Activated CD4-positive, alpha-beta memory T cell treated with anti-CD3 and anti-CD28 coated beads for 36 hours (primary cell): Measurements from ENCODE around the gene DDX5. TPM values are rescaled to one million over a fixed set of nuclear protein-coding genes. Genes with fewer than 3 reads are reported as not detected.

ENCODE experiments used
- CTCF ChIA-PET: fragments of 350-600 bp; sonication (Branson Sonifier 250); formaldehyde crosslinking; loops from one replicate; lab custom pipeline; 2021; ENCODE audit warnings: antibody characterized with exemption, inconsistent platforms; lab: Charles Lee
- POLR2A ChIA-PET: fragments of 350-600 bp; sonication (Branson Sonifier 250); formaldehyde crosslinking; loops from one replicate; lab custom pipeline; 2021; ENCODE audit warnings: antibody characterized with exemption; lab: Charles Lee
- DNase-seq: peaks from one replicate; pipeline ENCODE4 v3.0.0-alpha.2; 2020
- H3K27ac Mint-ChIP-seq: one replicate; pipeline ENCODE4 v1.8.0; 2021; ENCODE audit warnings: mixed read lengths
- H3K27me3 Mint-ChIP-seq: one replicate; pipeline ENCODE4 v1.8.0; 2021; ENCODE audit warnings: mixed read lengths
- H3K36me3 Mint-ChIP-seq: one replicate; pipeline ENCODE4 v1.8.0; 2021; ENCODE audit warnings: mixed read lengths
- H3K4me1 Mint-ChIP-seq: one replicate; pipeline ENCODE4 v1.8.0; 2021; ENCODE audit warnings: low read depth, mixed read lengths
- H3K4me3 Mint-ChIP-seq: one replicate; pipeline ENCODE4 v1.8.0; 2021; ENCODE audit warnings: mild to moderate bottlenecking, mixed read lengths
- H3K9me3 Mint-ChIP-seq: one replicate; pipeline ENCODE4 v1.8.0; 2021; ENCODE audit warnings: mixed read lengths
- intact Hi-C: fragments of 100-400 bp; cut with micrococcal nuclease; formaldehyde crosslinking; loops from one replicate; pipeline ENCODE4 v1.15.1; 2023
- total RNA-seq, 2 experiments: library from RNA; stranded (reverse); gene quantifications; one replicate each; pipeline ENCODE4 v1.2.3, GENCODE V29; 2021

The DDX5 gene
- 100 to 1,000 TPM; 583 to 626 TPM for total RNA-seq

DNA sequence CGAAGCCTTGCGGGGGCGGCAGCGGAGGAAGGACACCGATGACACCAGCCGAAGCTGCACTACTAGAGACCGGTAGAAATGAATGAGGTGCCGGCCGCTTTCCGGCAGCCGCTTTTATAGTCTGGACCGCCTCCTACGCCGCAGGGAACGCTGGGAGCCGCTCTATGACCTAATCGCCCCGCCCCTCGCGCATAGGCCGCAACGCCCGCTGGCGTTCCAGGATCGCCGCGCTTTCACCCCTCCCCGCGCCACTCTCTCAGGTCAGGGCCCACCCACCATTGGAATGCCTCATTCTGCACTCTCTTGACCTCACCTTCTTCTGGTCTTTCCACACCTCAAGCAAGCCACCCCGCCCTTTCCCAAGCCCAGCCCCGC is at the start of gene DDX5:
TSS of gene DDX5 (minus strand) at position 89 of the 375 bp plus-strand sequence. CDS start 170 bp downstream, outside the sequence.
- Mint-ChIP-seq H3K4me3 (peak within 1 kb of the TSS; percentile 97), H3K4me1 (peaks cover 54% of the 10 kb centered on the region), H3K27me3 (peaks cover 2% of the 10 kb centered on the region), H3K9me3 (no peaks in the 10 kb centered on the region), H3K27ac (peak within 1 kb of the TSS; percentile 100), H3K36me3 (peaks cover 64% of the 10 kb centered on the region)
- intact Hi-C loops = loop anchor here (1.0 to 10.0 kb wide), 12 partner anchors 9 to 809 kb away; partner anchors contain the start of genes CCDC47, DDX42, ERN1 and POLG2
- CTCF ChIA-PET = interaction anchor here (0.6 to 4.2 kb wide), 10 partner anchors 10 to 270 kb away, joined by 3 to 46 read pairs (median 3); partner anchors contain the start of gene POLG2
- DNase-seq = peak; percentile 99
- POLR2A ChIA-PET = interaction anchor here (0.6 to 4.2 kb wide), 19 partner anchors 9 to 733 kb away, joined by 3 to 125 read pairs (median 5); partner anchors contain the start of genes CCDC47, POLG2 and SMURF2

DNA sequence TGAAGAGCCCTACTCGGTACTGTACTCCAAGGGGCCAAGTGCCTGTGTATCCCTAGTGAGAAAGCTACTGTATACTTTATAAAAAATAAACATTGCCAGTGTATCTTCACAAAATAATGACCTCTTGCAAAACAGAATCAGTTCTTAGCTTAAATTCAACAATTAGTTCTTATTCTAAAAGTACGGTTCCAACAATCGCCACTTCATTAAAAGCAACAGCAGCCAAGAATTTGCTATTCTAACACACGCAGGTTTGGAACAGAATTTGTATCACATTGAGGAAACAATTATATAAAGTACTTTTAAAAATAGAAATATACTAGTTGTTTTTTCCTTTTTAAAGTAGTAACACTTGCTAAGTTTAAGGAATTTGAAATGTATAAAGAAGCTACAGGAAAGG is 49.2 kb upstream of the DDX5 start:
- ChIA-PET CTCF (interaction anchor here (0.9 to 2.2 kb wide), 2 partner anchors 44 to 689 kb away, joined by 3 to 6 read pairs; no protein-coding TSS in a partner anchor), POLR2A (no interaction called here)
- intact Hi-C loops = no loop called here
- peaks cover 3% of the 10 kb centered on the region for H3K36me3 Mint-ChIP-seq
- H3K4me1 Mint-ChIP-seq = no peaks in the 10 kb centered on the region
- no peaks in the 10 kb centered on the region for H3K9me3 Mint-ChIP-seq
- H3K27ac Mint-ChIP-seq = no peak overlapping the region
- no peak overlapping the region for H3K4me3 Mint-ChIP-seq
- no peaks in the 10 kb centered on the region for H3K27me3 Mint-ChIP-seq
- DNase-seq = no peak

DNA sequence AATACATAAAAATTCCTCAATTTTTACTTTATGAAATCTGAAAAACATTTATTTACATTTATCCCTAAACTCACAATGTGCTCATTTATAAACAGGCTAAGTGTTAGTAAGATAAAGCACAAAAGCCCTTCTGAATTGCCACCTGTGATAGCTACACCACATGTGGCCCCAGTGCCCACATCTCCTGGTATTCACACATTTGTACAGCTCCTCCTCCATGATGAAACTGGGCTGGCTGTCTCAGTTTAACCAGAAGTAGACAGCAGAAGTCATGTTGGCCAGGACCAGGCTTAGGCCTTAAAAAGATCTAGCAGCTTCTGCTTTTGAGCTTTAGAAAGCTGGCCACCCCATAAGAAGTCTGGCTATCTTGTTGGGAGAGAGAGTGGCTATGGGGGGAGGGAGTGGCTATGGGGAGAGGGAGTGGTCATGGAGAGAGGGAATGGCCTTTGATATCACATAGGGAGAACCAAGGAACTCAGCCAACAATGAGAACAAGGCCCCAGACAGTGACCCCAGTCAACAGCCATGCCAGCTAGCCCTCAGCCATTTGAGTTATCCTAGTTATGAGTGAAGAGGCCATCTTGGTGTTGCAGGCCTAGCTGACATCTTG is 48.0 kb upstream of the DDX5 start:
- Mint-ChIP-seq H3K4me1 (no peaks in the 10 kb centered on the region), H3K27ac (peak overlapping the region; percentile 8), H3K4me3 (no peak overlapping the region), H3K9me3 (no peaks in the 10 kb centered on the region), H3K27me3 (no peaks in the 10 kb centered on the region), H3K36me3 (peaks cover 3% of the 10 kb centered on the region)
- intact Hi-C loops = no loop called here
- ChIA-PET POLR2A (no interaction called here), CTCF (interaction anchor here (1.9 to 2.2 kb wide), 2 partner anchors 45 to 135 kb away, joined by 4 to 6 read pairs; no protein-coding TSS in a partner anchor)
- no peak for DNase-seq

DNA sequence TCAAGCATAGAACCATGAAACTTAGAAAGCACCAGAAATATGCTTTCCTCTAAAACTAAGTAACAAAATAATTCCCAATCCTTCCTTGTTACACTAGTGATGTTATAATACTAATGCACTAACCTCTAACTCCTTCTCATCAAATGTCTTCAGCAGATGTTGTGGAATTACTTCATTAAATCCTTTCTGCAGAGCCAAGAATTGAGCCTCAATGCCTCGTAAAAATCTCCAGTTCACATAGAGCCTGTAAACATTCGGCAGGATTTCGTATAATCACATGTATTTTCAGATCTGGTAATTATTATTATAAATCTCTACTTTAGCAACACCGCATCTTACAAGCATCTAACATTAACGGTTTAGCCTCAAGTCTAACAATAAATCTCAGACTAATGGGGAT is 45.4 kb upstream of the DDX5 start:
- CTCF ChIA-PET = no interaction called here
- Mint-ChIP-seq H3K36me3 (peaks cover 3% of the 10 kb centered on the region), H3K9me3 (no peaks in the 10 kb centered on the region), H3K27ac (no peak overlapping the region), H3K27me3 (no peaks in the 10 kb centered on the region), H3K4me1 (no peaks in the 10 kb centered on the region), H3K4me3 (no peak overlapping the region)
- DNase-seq = no peak
- POLR2A ChIA-PET = no interaction called here
- intact Hi-C loops = no loop called here

DNA sequence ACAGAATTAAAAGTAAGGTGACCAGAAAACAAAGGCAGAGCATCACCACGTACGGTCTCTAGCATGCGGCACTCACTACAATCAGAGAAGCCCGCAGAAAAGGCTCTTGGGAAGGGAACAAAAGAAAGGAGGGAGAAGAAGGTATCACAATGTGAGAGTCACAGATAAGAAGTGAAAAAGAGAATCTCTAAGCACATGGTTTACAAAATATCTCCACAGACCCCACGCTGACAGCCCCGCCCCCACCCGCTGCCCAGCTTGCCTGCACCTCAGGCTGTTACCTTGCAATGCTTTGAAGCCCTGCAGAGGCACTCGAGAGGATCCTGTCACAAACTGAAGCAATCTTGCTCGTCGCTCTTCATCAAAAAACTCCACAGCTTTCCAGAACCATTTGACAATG is 41.2 kb upstream of the DDX5 start:
- POLR2A ChIA-PET = no interaction called here
- Mint-ChIP-seq H3K36me3 (peaks cover 1% of the 10 kb centered on the region), H3K27ac (no peak overlapping the region), H3K9me3 (no peaks in the 10 kb centered on the region), H3K4me3 (no peak overlapping the region), H3K27me3 (no peaks in the 10 kb centered on the region), H3K4me1 (no peaks in the 10 kb centered on the region)
- CTCF ChIA-PET = interaction anchor here (0.8 kb wide), 1 partner anchor 56 kb away, joined by 5 read pairs; no protein-coding TSS in a partner anchor
- intact Hi-C loops = no loop called here
- no peak for DNase-seq

DNA sequence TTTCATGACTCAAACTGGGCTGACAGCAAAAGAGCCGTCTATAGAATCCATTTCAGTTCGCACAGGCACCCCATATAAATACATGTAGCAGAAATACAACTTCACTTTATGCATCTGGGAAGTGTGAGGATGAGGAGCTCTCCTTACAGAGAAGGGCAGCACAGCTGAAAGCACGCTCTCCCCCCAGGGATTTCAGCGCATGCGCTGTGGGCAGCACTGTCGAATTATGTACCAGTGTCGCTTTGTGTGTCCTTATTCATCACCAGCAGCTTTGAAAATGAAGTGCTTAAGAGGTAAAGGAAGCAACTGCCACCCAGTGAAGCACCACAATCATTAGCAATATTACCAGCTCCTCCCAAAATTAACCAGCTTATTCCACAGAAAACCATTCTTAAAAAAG is 40.6 kb upstream of the DDX5 start:
- Mint-ChIP-seq H3K4me1 (no peaks in the 10 kb centered on the region), H3K36me3 (no peaks in the 10 kb centered on the region), H3K9me3 (no peaks in the 10 kb centered on the region), H3K4me3 (no peak overlapping the region), H3K27ac (no peak overlapping the region), H3K27me3 (no peaks in the 10 kb centered on the region)
- ChIA-PET CTCF (no interaction called here), POLR2A (no interaction called here)
- DNase-seq = no peak
- intact Hi-C loops = no loop called here

DNA sequence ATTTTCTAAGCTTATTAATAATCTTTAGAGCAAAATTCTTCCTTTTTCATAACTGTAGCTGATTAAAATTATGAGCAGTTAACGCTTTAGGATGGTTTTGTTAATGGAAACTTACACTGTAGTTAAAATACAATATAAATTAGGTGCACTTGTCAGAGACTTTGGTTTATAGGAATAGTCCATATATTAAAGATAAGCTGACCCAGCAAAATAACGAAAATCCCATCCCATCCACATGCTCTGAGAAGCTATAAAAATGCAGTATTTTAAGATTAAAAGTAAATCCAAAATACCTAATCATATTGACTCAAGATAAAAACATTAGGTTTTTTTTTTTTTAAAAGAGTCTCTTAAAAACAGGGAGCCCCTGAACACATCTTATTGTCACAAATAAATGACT is 38.7 kb upstream of the DDX5 start:
- CTCF ChIA-PET = interaction anchor here (0.7 to 1.9 kb wide), 5 partner anchors 54 to 126 kb away, joined by 3 to 6 read pairs (median 4); no protein-coding TSS in a partner anchor
- H3K36me3 Mint-ChIP-seq = no peaks in the 10 kb centered on the region
- intact Hi-C loops = no loop called here

DNA sequence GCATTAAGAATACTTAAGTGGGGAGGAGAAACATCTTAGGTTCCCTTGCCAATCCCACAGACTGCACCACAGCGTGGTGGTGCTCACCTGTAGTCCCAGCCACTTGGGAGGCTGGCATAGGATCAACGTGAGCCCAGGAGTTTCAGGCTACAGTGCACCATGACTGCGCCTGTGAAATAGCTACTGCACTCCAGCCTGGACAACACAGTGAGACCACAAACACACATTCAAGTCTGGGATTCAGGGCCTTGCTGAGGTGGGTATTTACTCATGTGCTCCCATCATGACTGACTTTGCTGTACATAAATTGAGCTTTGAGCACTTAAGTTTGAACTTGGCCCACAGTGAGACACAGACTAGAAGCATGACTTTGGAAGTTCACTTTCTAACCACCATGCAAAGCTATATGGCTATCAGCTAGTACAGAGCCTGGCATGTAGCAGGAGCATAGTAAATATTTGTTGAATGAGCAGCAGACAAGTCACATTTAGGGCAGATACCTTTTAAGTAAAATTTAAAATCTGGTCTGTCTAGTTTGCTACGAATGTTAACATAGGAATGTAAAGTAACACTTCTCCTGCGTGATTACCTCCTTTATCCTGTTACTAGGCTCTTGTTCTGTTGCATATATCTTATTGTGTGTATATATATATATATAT is 34.2 kb upstream of the DDX5 start:
- Mint-ChIP-seq H3K27me3 (no peaks in the 10 kb centered on the region), H3K36me3 (peaks cover 9% of the 10 kb centered on the region), H3K4me3 (no peak overlapping the region), H3K4me1 (no peaks in the 10 kb centered on the region), H3K9me3 (no peaks in the 10 kb centered on the region), H3K27ac (no peak overlapping the region)
- POLR2A ChIA-PET = interaction anchor here (0.6 kb wide), 1 partner anchor 20 kb away, joined by 3 read pairs; no protein-coding TSS in a partner anchor
- intact Hi-C loops = no loop called here
- DNase-seq = no peak
- CTCF ChIA-PET = interaction anchor here (2.3 kb wide), 1 partner anchor 109 kb away, joined by 9 read pairs; no protein-coding TSS in a partner anchor

More for the DNA sequence above, 38.7 kb upstream of the DDX5 start:
- H3K27me3 Mint-ChIP-seq = no peaks in the 10 kb centered on the region
- POLR2A ChIA-PET = no interaction called here
- H3K4me3 Mint-ChIP-seq = no peak overlapping the region
- no peaks in the 10 kb centered on the region for H3K4me1 Mint-ChIP-seq
- no peaks in the 10 kb centered on the region for H3K9me3 Mint-ChIP-seq
- no peak for DNase-seq
- H3K27ac Mint-ChIP-seq = no peak overlapping the region

DNA sequence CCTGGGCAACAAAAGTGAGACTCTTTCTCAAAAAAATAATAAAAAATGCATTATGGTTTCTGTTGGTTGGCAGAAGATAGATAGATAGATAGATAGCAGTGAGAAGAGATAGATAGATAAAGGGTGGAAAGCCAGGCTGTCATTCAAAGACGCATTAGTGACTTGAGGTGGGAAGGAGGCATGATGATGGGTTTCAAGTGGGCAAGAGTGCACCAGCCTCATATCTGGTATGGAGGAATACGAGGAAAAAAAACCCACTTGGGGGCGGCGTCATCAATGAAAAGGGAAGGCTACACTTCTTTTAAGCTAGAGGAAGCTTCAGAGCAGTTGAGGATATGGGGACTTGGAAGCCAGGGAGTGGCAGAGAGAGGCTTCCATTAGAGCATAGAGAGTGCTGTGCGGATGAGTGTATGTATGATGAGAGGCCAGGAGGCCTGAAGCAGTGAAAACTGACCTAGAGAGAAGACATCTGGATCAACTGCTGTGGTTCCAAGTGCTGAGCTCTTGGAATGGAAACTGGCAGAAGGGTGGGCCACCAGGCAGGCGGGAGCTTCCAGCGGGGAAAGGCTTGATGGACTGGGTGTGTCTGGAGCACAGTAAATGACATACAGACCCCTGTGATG is 32.5 kb upstream of the DDX5 start:
- no peaks in the 10 kb centered on the region for H3K9me3 Mint-ChIP-seq
- peaks cover 16% of the 10 kb centered on the region for H3K36me3 Mint-ChIP-seq
- no peak for DNase-seq
- intact Hi-C loops = no loop called here
- ChIA-PET CTCF (interaction anchor here (0.8 to 2.3 kb wide), 3 partner anchors 110 to 620 kb away, joined by 3 to 9 read pairs (median 3); no protein-coding TSS in a partner anchor), POLR2A (interaction anchor here (0.6 kb wide), 1 partner anchor 36 kb away, joined by 3 read pairs; no protein-coding TSS in a partner anchor)
- H3K4me1 Mint-ChIP-seq = no peaks in the 10 kb centered on the region
- H3K27ac Mint-ChIP-seq = peak overlapping the region; percentile 36
- no peaks in the 10 kb centered on the region for H3K27me3 Mint-ChIP-seq
- no peak overlapping the region for H3K4me3 Mint-ChIP-seq

DNA sequence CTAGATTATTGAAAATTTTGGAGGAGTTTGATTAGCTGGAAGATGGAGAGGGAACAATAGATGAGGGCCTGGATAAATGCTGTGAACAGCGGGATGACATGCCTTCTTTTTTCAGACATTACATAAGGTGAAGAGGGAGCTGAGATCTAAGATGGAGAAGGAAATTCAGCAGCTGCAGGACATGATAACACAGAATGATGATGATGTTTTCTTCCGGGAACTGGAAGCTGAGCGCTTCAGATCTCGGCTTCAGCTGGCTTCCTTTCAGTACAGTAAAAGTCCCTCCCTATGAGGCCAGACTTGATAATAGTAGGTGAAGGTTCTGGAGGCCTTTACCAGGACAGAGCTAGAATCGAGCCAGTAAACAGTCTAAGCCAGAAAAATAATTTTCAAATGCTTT is 31.4 kb upstream of the DDX5 start:
- Mint-ChIP-seq H3K4me3 (no peak overlapping the region), H3K36me3 (peaks cover 18% of the 10 kb centered on the region), H3K4me1 (no peaks in the 10 kb centered on the region), H3K27me3 (no peaks in the 10 kb centered on the region), H3K9me3 (no peaks in the 10 kb centered on the region), H3K27ac (peak overlapping the region; percentile 7)
- CTCF ChIA-PET = interaction anchor here (1.0 to 1.4 kb wide), 2 partner anchors 112 to 618 kb away, joined by 3 to 6 read pairs; no protein-coding TSS in a partner anchor
- POLR2A ChIA-PET = no interaction called here
- no peak for DNase-seq
- intact Hi-C loops = no loop called here

DNA sequence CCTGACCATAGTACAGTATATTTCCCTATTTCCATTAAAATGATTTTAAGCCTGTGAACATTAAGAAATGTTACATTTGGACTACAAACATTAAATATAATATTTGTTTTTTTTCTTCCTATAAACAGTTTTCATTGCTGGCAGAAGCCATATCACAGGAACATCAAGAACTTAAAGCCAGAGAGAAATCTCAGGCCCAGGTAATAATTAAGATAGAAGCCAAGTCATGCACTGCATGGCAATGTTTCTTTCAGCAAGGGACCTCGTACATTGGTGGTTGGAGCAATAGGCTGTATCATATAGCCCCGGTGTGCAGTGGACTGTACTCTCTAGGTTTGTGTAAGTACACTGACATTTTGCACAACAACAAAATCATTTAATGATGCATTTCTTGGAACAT is 30.8 kb upstream of the DDX5 start:
- DNase-seq = no peak
- no peak overlapping the region for H3K4me3 Mint-ChIP-seq
- ChIA-PET POLR2A (no interaction called here), CTCF (no interaction called here)
- no peaks in the 10 kb centered on the region for H3K4me1 Mint-ChIP-seq
- H3K27ac Mint-ChIP-seq = peak overlapping the region; percentile 7
- no peaks in the 10 kb centered on the region for H3K27me3 Mint-ChIP-seq
- peaks cover 23% of the 10 kb centered on the region for H3K36me3 Mint-ChIP-seq
- intact Hi-C loops = no loop called here
- H3K9me3 Mint-ChIP-seq = no peaks in the 10 kb centered on the region

DNA sequence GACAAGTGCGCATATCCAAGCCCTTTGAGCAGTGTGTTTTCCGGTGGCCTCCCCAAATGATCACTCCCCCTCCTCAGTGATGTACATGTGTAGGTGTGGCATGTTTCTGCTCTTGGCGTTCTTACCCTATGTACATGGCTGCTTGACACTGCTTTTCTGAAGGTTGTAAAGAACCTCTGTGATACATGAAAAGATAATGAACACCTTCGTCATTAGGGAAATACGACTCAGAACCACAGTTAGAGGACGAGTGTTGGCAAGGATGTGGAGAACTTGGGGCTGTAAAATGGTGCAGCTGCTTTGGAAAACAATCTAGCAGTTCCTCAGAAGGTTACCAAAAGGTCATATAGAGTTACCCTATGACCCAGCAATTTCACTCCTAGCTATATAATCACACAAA is 29.3 kb upstream of the DDX5 start:
- intact Hi-C loops = no loop called here
- DNase-seq = no peak
- Mint-ChIP-seq H3K4me1 (no peaks in the 10 kb centered on the region), H3K36me3 (peaks cover 29% of the 10 kb centered on the region), H3K27me3 (no peaks in the 10 kb centered on the region), H3K27ac (no peak overlapping the region), H3K9me3 (no peaks in the 10 kb centered on the region), H3K4me3 (no peak overlapping the region)
- POLR2A ChIA-PET = interaction anchor here (1.1 kb wide), 1 partner anchor 30 kb away, joined by 4 read pairs; no protein-coding TSS in a partner anchor
- CTCF ChIA-PET = no interaction called here
